Peyer's patch (tissue), 4 donors: ENCODE data around the gene MS4A7.

Experiments used
- CTCF ChIP-seq, 6 experiments: fragments of 450-650 bp in 4 of 6; fragments of 200-600 bp in 2 of 6; sonication (generic) in 1 of 6; IDR thresholded peaks; one replicate each; pipeline ENCODE4 v1.5.1; 2017 to 2019; ENCODE audit warnings: antibody characterized with exemption in 6 of 6, mild to moderate bottlenecking in 3 of 6, moderate library complexity in 1 of 6
- POLR2A ChIP-seq, 2 donors: fragments of 450-650 bp; IDR thresholded peaks; one replicate each; pipeline ENCODE4 v1.5.1; 2017; ENCODE audit warnings: antibody characterized with exemption in 2 of 2, mild to moderate bottlenecking in 2 of 2, moderate library complexity in 2 of 2

GRCh38 chr11:60372767-60373166 lies 5.6 kb upstream of the MS4A7 start:
- no peak for TF ChIP-seq CTCF (IDR thresholded peaks at IDR 0.05)
- no peak for TF ChIP-seq POLR2A (IDR thresholded peaks at IDR 0.05)
